Body of pancreas (tissue), 4 donors: Measurements from ENCODE around the gene XRN1.
"Not testable (repeated sequence)": the region's sequence is repeated elsewhere in the genome, so short reads cannot be mapped to it uniquely, and the experiment has no call there.

Experiments used
- CTCF ChIP-seq, 7 experiments: fragments of 450-650 bp in 4 of 7; fragments of 200-600 bp in 3 of 7; sonication (generic) in 3 of 7; IDR thresholded peaks; one replicate each; pipeline ENCODE4 v1.5.1; 2016 to 2019; ENCODE audit warnings: antibody characterized with exemption in 7 of 7
- POLR2A ChIP-seq, 3 donors: fragments of 450-650 bp; IDR thresholded peaks; one replicate each; pipeline ENCODE4 v1.6.1; 2016; ENCODE audit warnings: antibody characterized with exemption in 3 of 3, mild to moderate bottlenecking in 2 of 3

DNA sequence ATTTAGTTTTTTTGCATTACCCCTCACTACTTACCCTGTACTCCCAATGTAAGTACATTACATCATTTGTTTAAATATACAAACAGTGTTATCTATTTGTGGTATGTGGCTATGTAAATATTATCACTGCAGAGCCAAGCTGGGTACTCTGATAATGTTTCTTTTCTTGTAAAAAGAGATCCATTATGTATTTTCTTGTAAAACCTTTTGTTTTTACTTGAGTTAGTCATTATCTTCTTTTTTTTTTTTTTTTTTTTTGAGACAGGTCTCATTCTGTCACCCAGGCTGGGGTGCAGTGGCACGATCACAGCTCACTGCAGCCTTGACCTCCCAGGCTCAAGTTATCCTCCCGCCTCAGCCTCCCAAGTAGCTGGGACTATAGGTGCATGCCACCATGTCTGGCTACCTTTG lies 131.9 kb downstream of the XRN1 start:
- TF ChIP-seq CTCF, POLR2A (IDR thresholded peaks at IDR 0.05): not testable (repeated sequence)
